Testis (tissue), 2 donors: ENCODE data around the gene ZNRF2.

ENCODE experiments used
- POLR2A ChIP-seq: fragments of 450-650 bp; IDR thresholded peaks from one replicate; pipeline ENCODE4 v1.6.1; 2017; ENCODE audit warnings: antibody characterized with exemption, mild to moderate bottlenecking, moderate library complexity
- TF ChIP-seq, protein P1 (sequence below), 3 experiments: fragments of 450-650 bp in 2 of 3; fragments of 200-600 bp in 1 of 3; sonication (generic) in 1 of 3; IDR thresholded peaks; one replicate each; pipeline ENCODE4 v1.5.1; 2016 to 2019; ENCODE audit warnings: antibody characterized with exemption in 3 of 3, mild to moderate bottlenecking in 2 of 3, moderate library complexity in 1 of 3

DNA sequence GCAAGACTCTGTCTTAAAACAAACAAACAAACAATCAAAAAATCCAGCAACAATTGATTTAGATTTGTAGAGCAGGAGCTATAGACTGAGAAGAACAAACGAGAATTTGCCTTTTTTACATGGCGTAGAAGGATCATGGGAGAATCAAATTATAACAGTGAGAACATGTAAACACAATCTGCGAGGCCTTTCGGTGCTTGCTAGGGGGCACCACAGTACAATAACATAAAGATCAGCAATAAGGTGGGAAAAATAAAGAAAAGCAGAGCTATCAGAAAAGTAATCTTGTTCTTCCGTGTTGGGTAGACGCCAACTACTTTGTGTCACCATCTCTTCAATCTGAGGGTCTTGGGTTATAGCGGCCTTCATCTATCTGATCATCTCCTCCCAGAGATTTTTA, 112.0 kb downstream of the ZNRF2 start:
- no peak for TF ChIP-seq POLR2A
- TF ChIP-seq, protein P1, sequence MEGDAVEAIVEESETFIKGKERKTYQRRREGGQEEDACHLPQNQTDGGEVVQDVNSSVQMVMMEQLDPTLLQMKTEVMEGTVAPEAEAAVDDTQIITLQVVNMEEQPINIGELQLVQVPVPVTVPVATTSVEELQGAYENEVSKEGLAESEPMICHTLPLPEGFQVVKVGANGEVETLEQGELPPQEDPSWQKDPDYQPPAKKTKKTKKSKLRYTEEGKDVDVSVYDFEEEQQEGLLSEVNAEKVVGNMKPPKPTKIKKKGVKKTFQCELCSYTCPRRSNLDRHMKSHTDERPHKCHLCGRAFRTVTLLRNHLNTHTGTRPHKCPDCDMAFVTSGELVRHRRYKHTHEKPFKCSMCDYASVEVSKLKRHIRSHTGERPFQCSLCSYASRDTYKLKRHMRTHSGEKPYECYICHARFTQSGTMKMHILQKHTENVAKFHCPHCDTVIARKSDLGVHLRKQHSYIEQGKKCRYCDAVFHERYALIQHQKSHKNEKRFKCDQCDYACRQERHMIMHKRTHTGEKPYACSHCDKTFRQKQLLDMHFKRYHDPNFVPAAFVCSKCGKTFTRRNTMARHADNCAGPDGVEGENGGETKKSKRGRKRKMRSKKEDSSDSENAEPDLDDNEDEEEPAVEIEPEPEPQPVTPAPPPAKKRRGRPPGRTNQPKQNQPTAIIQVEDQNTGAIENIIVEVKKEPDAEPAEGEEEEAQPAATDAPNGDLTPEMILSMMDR (IDR thresholded peaks at IDR 0.05): no peak
